ENCODE results near the gene SNRPB2.

Gene SNRPB2

DNA sequence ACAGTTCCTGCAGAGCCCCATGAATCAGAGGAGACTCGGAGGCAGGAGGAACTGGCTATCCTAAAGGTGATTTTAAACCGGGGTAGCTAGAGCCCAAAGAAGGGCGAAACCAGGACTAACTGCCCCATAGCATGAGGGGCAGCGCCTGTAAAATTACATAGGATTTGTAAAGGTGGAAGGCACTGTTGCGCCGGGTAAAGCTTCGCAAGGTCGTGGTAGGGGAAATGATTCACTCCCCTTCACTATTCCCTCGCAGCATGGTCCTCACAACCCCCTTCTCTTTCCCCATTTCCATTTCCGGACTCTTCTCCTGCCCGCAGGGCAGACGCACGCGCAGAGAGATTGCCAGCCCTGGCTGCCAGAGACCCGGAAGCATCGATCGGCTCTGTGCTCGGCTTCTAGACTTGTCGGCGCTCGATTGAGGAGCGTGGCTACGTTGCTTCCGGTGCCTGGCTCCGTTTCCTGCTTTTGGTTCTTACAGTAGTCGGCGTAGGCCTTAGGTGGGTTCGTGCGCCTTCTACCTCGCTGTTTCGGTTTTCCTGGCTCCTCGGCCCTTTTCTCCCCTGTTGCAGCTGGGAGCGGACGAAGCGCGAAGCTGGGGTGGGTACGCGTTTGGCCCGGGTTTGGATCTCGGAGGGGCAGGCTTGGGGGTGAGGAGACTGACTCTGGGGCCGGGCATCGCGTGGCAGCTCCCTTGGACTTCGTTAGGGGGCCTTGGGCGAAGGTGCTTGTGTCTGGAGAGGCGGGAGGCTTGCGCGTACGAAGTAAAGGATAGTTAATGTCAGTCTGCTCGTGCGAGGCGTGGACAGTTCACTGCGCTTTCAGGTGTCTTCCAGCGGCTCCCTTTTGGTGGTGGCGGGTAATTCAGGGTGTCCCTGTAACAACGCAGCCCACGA is at the start of gene SNRPB2:
TSS of gene SNRPB2 (plus strand) at position 462 of the 896 bp plus-strand sequence. CDS start 1,677 bp downstream, outside the sequence.
- Histone ChIP-seq H3K9me3 (ENCODE audit: severe bottlenecking) (peaks cover 8% of the 10 kb centered on the region), H3K36me3 (peaks cover 42% of the 10 kb centered on the region), H3K27ac (peak within 1 kb of the TSS; percentile 85), H3K27me3 (ENCODE audit: insufficient read depth, low read depth, severe bottlenecking) (no peaks in the 10 kb centered on the region), H3K4me3 (ENCODE audit: low read depth, low read length) (peak within 1 kb of the TSS; percentile 100)
- DNase-seq: peak; percentile 92
- TF ChIP-seq, protein P1, sequence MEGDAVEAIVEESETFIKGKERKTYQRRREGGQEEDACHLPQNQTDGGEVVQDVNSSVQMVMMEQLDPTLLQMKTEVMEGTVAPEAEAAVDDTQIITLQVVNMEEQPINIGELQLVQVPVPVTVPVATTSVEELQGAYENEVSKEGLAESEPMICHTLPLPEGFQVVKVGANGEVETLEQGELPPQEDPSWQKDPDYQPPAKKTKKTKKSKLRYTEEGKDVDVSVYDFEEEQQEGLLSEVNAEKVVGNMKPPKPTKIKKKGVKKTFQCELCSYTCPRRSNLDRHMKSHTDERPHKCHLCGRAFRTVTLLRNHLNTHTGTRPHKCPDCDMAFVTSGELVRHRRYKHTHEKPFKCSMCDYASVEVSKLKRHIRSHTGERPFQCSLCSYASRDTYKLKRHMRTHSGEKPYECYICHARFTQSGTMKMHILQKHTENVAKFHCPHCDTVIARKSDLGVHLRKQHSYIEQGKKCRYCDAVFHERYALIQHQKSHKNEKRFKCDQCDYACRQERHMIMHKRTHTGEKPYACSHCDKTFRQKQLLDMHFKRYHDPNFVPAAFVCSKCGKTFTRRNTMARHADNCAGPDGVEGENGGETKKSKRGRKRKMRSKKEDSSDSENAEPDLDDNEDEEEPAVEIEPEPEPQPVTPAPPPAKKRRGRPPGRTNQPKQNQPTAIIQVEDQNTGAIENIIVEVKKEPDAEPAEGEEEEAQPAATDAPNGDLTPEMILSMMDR (IDR thresholded peaks at IDR 0.05; ENCODE audit: low read depth, low read length): no peak

DNA sequence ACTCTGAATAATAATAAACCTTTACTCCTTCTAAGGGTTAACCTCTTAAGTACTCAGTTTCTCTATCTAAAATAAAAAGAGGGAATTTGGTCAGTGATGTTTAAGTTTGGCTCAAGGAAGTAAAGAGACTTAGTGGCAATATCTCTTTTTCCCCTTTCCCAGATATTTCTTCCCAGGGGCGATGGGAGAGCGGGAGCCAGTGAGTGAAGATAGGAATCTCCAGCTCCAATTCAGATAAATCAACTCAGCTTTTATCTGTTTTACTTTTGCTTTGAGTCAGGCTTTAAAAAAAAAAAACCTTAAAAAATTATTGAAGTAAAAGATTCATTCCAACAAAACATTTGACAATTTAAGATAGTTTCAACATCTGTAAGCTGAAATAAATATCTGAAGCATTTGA is 45.4 kb upstream of the SNRPB2 start:
- H3K36me3 ChIP-seq: no peaks in the 10 kb centered on the region

DNA sequence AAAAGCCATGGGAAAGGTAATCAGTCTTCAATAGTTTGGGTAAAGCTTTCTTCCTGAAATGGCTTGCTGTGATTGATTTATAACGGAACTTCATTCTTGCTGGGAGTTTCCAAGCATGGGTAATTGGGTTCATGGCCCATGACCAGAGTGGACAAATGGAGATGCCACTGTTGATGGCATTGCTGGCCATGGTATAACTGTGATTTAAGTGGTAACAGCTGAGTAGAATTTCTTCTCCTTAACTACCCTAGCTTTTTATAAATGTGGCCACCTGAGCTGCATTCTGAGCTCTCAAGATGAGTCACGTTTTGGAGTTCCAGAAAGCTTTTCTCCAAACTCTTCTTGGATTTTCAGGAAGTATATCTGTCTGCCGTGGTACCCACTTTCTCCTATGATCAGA is 39.9 kb upstream of the SNRPB2 start:
- Histone ChIP-seq H3K27ac (no peak overlapping the region), H3K4me3 (ENCODE audit: low read depth, low read length) (no peak overlapping the region), H3K9me3 (ENCODE audit: severe bottlenecking) (no peaks in the 10 kb centered on the region), H3K36me3 (no peaks in the 10 kb centered on the region), H3K27me3 (ENCODE audit: insufficient read depth, low read depth, severe bottlenecking) (no peaks in the 10 kb centered on the region)
- DNase-seq: no peak
- TF ChIP-seq, protein P1 (IDR thresholded peaks at IDR 0.05; ENCODE audit: low read depth, low read length): no peak

More for the DNA sequence above, 45.4 kb upstream of the SNRPB2 start:
- Histone ChIP-seq H3K27me3 (ENCODE audit: insufficient read depth, low read depth, severe bottlenecking) (no peaks in the 10 kb centered on the region), H3K27ac (no peak overlapping the region), H3K9me3 (ENCODE audit: severe bottlenecking) (no peaks in the 10 kb centered on the region), H3K4me3 (ENCODE audit: low read depth, low read length) (no peak overlapping the region)
- no peak for DNase-seq
- TF ChIP-seq, protein P1 (IDR thresholded peaks at IDR 0.05; ENCODE audit: low read depth, low read length): no peak

DNA sequence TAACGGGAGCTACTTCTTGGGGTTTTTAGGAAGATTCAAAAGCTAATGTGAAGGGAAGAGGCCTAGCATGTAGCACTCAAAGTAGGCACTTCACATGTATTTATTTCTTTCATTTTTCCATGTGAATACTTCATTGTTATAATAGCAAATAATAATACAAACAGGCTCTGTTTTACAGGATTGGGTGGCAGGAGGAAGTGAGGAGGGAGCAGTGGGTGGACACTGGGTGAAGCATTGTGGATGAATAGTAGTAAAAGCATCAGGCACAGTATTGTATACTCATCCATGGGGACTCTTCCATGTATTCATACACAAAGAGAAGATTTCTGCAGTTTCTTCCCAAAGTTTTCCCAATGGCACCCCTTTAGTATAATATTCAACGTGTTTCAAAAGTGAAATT is 38.4 kb upstream of the SNRPB2 start:
- H3K9me3 ChIP-seq (ENCODE audit: severe bottlenecking): no peaks in the 10 kb centered on the region
- TF ChIP-seq, protein P1 (IDR thresholded peaks at IDR 0.05; ENCODE audit: low read depth, low read length): no peak
- H3K4me3 ChIP-seq (ENCODE audit: low read depth, low read length): no peak overlapping the region
- no peaks in the 10 kb centered on the region for H3K36me3 ChIP-seq
- no peaks in the 10 kb centered on the region for H3K27me3 ChIP-seq (ENCODE audit: insufficient read depth, low read depth, severe bottlenecking)
- H3K27ac ChIP-seq: no peak overlapping the region
- DNase-seq: no peak

DNA sequence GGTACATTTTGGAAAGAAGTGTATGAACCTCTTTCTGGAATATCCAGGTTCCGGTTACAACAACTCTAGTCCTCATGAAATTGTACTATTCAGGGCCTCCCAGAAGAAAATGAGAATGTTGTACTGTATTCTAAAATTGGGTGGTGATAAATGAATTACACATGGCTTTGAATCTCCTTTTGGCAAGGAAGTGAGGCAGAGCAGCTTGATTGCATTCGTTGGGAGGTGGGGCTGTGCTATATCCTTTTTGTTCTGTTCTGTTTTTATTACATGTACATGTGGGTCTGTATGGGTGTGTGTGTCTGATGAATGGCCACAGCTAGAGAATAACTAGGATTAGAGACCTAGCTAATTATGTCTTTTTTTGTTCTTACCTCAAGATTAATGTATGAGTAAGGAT is 37.8 kb upstream of the SNRPB2 start:
- Histone ChIP-seq H3K9me3 (ENCODE audit: severe bottlenecking) (no peaks in the 10 kb centered on the region), H3K36me3 (no peaks in the 10 kb centered on the region), H3K27ac (no peak overlapping the region), H3K4me3 (ENCODE audit: low read depth, low read length) (no peak overlapping the region), H3K27me3 (ENCODE audit: insufficient read depth, low read depth, severe bottlenecking) (no peaks in the 10 kb centered on the region)
- TF ChIP-seq, protein P1 (IDR thresholded peaks at IDR 0.05; ENCODE audit: low read depth, low read length): no peak
- DNase-seq: no peak
